A204.1 (cell line): ENCODE measurements around the gene GGCX.
"Not testable (repeated sequence)": the region's sequence is repeated elsewhere in the genome, so short reads cannot be mapped to it uniquely, and the experiment has no call there.

Experiments used
- FAIRE-seq: peaks from 2 replicates; lab custom pipeline; 2012; peaks lifted over from hg19 to GRCh38; lab: Jason Lieb, UNC

GGCX gene

GRCh38 chr2:85566265-85566664 lies 5.0 kb upstream of the GGCX start:
- FAIRE-seq: no peak

DNA sequence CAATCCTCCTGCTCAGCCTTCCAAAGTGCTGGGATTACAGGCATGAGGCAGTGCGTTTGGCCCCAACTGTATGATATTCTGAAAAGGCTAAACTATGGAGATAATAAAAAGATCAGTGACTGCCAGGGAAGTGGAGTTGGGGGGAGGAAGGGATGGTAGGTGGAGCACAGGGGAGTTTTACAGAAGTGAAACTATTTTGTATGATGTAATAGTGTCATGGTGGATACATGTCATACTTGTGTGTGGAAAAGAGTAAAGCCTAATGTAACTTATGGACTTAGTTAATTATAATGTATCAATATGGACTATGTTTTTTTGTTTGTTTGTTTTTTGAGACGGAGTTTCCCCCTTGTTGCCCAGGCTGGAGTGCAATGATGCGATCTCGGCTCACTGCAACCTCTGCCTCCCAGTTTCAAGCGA lies 2.9 kb upstream of the GGCX start:
- FAIRE-seq: no peak

GRCh38 chr2:85560812-85561279 lies 447 bp downstream of the GGCX start:
- FAIRE-seq: no peak

- FAIRE-seq: not testable (repeated sequence)
These were observed 928 bp downstream of the GGCX start for GRCh38 chr2:85560403-85560726.

- no peak for FAIRE-seq
These were observed 3.1 kb downstream of the GGCX start for GRCh38 chr2:85558160-85558559.

DNA sequence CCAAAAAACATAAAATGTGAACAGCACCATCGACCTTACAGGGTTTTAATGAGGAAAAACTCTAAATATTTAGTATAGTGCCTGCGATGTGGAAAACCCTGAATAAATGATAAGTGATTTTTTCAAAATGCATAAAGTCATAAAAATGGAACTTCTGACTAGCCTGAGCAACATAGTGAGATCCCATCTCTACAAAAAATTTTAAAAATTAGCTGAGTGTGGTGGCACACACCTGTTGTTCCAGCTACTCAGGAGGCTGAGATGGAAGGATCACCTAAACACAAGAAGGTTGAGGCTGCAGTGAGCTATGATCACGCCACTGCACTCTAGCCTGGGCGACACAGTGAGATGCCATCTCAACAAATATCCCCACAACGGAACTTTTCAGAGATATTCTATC lies 4.2 kb downstream of the GGCX start:
- FAIRE-seq: no peak

GRCh38 chr2:85554980-85555612 lies 6.2 kb downstream of the GGCX start:
- no peak for FAIRE-seq

GRCh38 chr2:85553184-85553583 lies 8.1 kb downstream of the GGCX start:
- no peak for FAIRE-seq

DNA sequence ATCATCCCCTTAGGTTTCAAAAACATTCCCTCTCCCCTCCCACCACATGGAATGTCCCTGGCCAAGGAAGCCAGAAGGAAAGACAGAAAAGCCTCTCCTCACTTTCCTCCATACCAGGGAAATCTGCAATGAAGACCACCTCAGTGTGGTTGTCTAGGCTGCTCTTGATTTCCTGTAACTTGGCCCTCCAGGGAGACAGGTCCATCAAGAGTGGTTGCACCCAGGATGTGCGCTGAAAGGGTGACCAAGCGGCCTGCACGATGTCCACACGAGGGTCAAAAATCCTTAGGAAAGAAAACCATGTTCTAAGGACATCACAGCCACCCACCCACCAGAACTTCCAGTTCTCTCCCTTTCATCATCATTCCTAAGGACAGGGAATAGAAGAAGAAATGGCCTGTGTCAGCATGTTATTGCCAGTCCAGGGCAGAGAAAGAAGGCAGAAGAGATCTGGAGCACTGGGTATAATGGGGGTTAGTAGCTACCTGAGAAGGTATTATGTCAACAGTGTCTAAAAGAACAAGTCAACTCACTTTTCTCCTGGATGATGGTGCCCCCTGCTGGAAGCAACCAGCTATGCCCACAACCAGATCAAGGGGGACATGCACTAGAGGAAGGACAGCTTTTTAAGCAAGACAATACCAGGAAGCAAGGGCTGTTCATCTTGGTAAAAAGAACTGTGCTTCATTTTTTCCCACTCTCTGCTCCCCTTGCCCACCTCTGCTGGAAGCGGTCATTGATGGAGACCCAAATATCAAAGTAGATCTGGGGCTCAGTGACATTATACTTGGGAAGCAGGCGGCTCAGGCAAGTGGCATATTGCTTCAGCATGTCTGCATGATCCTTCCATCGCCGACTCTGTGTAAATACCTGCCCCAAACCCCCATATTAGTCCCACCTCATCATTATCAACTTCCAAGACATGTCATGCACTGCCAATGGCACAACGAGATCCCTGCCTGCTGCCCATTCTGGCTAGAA lies 9.3 kb downstream of the GGCX start:
- peak; percentile 6 for FAIRE-seq

DNA sequence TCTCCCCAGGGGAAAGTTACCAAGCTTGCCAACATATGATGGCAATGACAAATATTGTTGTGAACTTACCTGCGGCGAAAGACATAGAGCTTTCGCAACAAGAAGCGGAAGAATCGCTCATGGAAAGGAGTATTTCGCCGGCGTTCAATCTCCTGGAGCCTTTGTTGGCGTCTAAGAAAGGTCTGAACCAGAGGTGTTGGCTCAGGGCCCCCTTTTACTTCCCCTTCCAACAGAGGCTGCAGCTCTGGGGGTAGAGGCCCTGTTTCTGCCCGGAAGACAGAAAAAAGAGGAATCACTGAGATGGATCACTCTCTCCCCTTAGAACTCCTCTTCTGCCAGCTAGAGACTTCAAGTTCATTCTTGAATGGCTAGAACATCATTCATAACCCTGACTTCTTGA lies 10.8 kb downstream of the GGCX start:
- FAIRE-seq: no peak

GRCh38 chr2:85549826-85550225 lies 11.5 kb downstream of the GGCX start:
- no peak for FAIRE-seq

- FAIRE-seq: no peak
These were observed 12.2 kb downstream of the GGCX start for GRCh38 chr2:85549095-85549494.

GRCh38 chr2:85548608-85548900 lies 12.7 kb downstream of the GGCX start:
- no peak for FAIRE-seq

- FAIRE-seq: no peak
These were observed 13.3 kb downstream of the GGCX start for GRCh38 chr2:85547859-85548607.

GRCh38 chr2:85547089-85547858 lies 14.0 kb downstream of the GGCX start:
- FAIRE-seq: no peak

GRCh38 chr2:85545780-85546240 lies 15.5 kb downstream of the GGCX start:
- FAIRE-seq: no peak

- not testable (repeated sequence) for FAIRE-seq
These were observed 16.1 kb downstream of the GGCX start for GRCh38 chr2:85544915-85545779.

GRCh38 chr2:85544254-85544691 lies 17.0 kb downstream of the GGCX start:
- FAIRE-seq: not testable (repeated sequence)

DNA sequence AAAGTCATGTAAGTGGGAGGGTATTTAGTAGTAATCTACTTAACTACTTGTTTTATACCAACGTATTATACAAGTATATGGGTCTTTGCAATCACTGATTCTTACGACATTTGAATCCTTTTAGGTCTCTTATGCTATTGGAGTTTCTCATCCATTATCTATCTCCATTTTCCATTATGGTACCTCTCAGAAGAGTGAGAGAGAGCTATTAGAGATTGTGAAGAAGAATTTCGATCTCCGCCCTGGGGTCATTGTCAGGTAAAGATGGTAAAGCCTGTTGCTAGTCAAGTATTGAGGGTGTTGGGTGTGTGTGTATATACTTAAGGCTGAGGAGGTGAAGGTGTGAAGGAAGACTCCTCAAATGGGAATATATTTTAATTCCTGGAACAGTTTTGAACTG lies 18.5 kb downstream of the GGCX start:
- FAIRE-seq: no peak

DNA sequence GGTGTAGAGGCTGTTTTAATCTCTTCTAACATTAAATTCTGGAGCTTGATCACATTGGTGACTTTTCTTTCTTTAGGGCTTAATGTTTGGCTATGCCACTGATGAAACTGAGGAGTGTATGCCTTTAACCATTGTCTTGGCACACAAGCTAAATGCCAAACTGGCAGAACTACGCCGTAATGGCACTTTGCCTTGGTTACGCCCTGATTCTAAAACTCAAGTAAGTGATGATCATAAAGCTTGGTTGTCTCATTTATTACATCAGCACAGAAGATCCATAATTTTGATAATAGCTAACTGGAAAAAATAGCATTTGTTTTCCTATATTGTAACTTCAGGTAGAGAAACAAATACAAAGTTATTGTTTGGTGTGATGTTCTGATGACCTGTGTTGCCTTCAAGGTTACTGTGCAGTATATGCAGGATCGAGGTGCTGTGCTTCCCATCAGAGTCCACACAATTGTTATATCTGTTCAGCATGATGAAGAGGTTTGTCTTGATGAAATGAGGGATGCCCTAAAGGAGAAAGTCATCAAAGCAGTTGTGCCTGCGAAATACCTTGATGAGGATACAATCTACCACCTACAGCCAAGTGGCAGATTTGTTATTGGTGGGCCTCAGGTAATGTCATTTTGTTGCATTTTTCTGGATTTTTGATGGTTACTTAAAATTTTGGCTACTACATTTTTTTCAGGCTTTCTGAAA lies 19.4 kb downstream of the GGCX start:
- no peak for FAIRE-seq
